ENCODE measurements around the gene SCAF4. TPM values are rescaled to one million over a fixed set of nuclear protein-coding genes. Genes with fewer than 3 reads are reported as not detected.
"Not testable (repeated sequence)": the region's sequence is repeated elsewhere in the genome, so short reads cannot be mapped to it uniquely, and the experiment has no call there.

Gene SCAF4
- total and polyA plus RNA-seq, 12 donors: 5.6 to 22.3 (median 20.3) TPM

- H3K27ac ChIP-seq: no peak overlapping the region
- no peak overlapping the region for H3K4me3 ChIP-seq
- ATAC-seq: no peak
- no peak for TF ChIP-seq CTCF (IDR thresholded peaks at IDR 0.05)
- intact Hi-C loops (cut with DNase I): loop anchor here in 1 of 10 donors (5.0 kb wide), 1 partner anchor 63 kb away; the partner anchor contains the start of gene SCAF4
- H3K9me3 ChIP-seq: no peaks in the 10 kb centered on the region
- peaks cover 0 to 29% (median 11%) of the 10 kb centered on the region in 9 donors for H3K4me1 ChIP-seq
- no peaks in the 10 kb centered on the region for H3K27me3 ChIP-seq
- WGBS, 2 donors: 84 to 89% methylated on average over 2 of the region's 2 CpGs
- DNase-seq: no peak
- peaks cover 0 to 88% (median 39%) of the 10 kb centered on the region in 9 donors for H3K36me3 ChIP-seq
Observed at GRCh38 chr21:31668651-31669491, 63.0 kb downstream of the SCAF4 start.

DNA sequence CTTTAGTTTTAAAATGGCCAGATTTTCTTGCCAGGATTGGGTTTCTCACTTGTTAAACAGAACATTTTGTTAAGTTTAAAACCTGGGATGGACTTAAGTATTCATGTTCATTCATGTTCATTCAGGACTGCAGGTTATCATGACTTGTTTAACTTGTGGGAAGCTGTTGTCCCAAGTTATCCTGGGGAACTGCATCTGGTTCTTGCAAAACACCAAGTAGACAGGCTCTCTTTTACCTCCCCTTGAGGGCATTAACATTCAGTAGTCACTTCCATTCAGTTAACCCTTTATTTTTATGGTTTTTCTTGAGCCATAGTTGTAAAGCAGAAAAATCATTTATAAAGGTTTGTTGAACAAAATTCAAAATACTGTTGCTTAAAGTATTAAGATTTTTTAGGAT is 64.3 kb downstream of the SCAF4 start:
- peaks cover 0 to 29% (median 20%) of the 10 kb centered on the region in 9 donors for H3K4me1 ChIP-seq
- no peak overlapping the region for H3K4me3 ChIP-seq
- ATAC-seq: no peak
- no peaks in the 10 kb centered on the region for H3K27me3 ChIP-seq
- H3K36me3 ChIP-seq: peaks cover 0 to 91% (median 40%) of the 10 kb centered on the region in 9 donors
- H3K9me3 ChIP-seq: no peaks in the 10 kb centered on the region
- DNase-seq: no peak
- H3K27ac ChIP-seq: no peak overlapping the region
- TF ChIP-seq CTCF (IDR thresholded peaks at IDR 0.05): no peak
- intact Hi-C loops (cut with DNase I): loop anchor here in 1 of 10 donors (5.0 kb wide), 1 partner anchor 65 kb away; the partner anchor contains the start of gene SCAF4

DNA sequence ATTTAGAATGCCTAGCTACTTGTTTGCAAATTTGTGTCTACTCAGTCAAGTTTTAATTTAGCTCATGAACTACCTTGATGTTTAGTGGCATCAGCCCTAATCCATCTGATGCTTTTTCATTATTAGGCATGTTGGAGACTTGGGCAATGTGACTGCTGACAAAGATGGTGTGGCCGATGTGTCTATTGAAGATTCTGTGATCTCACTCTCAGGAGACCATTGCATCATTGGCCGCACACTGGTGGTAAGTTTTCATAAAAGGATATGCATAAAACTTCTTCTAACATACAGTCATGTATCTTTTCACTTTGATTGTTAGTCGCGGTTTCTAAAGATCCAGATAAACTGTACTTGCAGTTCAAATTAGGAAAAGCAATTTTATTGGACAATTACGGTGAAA is 64.8 kb downstream of the SCAF4 start:
- ATAC-seq (no peak), DNase-seq (no peak)
- Histone ChIP-seq H3K9me3 (no peaks in the 10 kb centered on the region), H3K4me1 (peaks cover 0 to 32% (median 25%) of the 10 kb centered on the region in 9 donors), H3K27me3 (no peaks in the 10 kb centered on the region), H3K4me3 (no peak overlapping the region), H3K27ac (no peak overlapping the region), H3K36me3 (peaks cover 0 to 90% (median 40%) of the 10 kb centered on the region in 9 donors)
- intact Hi-C loops (cut with DNase I): loop anchor here in 1 of 10 donors (5.0 kb wide), 1 partner anchor 65 kb away; the partner anchor contains the start of gene SCAF4
- no peak for TF ChIP-seq CTCF (IDR thresholded peaks at IDR 0.05)
- WGBS, 2 donors: 90 to 92% methylated on average over 5 of the region's 5 CpGs

DNA sequence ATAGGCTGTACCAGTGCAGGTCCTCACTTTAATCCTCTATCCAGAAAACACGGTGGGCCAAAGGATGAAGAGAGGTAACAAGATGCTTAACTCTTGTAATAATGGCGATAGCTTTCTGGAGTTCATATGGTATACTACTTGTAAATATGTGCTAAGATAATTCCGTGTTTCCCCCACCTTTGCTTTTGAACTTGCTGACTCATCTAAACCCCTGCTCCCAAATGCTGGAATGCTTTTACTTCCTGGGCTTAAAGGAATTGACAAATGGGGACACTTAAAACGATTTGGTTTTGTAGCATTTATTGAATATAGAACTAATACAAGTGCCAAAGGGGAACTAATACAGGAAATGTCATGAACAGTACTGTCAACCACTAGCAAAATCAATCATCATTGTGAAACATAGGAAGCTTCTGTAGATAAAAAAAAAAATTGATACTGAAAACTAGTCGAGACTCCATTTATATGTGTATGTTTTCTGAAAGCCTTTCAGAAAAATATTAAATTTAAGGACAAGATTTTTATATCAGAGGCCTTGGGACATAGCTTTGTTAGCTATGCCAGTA is 65.4 kb downstream of the SCAF4 start:
- no peak for ATAC-seq
- peaks cover 3 to 38% (median 31%) of the 10 kb centered on the region in 9 donors for H3K4me1 ChIP-seq
- no peak for DNase-seq
- peaks cover 0 to 89% (median 35%) of the 10 kb centered on the region in 9 donors for H3K36me3 ChIP-seq
- intact Hi-C loops (cut with DNase I): loop anchor here in 1 of 10 donors (5.0 kb wide), 1 partner anchor 66 kb away; the partner anchor contains the start of gene SCAF4
- no peaks in the 10 kb centered on the region for H3K27me3 ChIP-seq
- no peak for TF ChIP-seq CTCF (IDR thresholded peaks at IDR 0.05)
- no peak overlapping the region for H3K27ac ChIP-seq
- WGBS, 2 donors: 81 to 86% methylated on average over 5 of the region's 5 CpGs
- H3K9me3 ChIP-seq: no peaks in the 10 kb centered on the region
- H3K4me3 ChIP-seq: no peak overlapping the region

DNA sequence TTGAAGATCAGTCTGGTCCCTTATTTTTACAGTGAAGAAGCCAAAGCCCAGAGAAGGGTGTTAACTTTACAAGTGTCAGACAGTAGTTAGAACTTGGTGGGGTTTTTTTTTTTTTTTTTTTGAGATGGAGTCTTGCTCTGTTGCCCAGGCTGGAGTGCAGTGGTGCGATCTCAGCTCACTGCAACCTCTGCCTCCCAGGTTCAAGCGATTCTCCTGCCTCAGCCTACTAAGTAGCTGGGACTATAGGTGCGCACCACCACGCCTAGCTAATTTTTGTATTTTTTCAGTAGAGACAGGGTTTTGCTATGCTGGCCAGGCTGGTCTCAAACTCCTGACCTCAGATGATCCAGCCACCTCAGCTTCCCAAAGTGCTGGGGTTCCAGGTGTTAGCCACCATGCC is 66.0 kb downstream of the SCAF4 start:
- intact Hi-C loops (cut with DNase I): loop anchor here in 1 of 10 donors (5.0 kb wide), 1 partner anchor 66 kb away; the partner anchor contains the start of gene SCAF4
- not testable (repeated sequence) for DNase-seq, ATAC-seq, H3K27me3 ChIP-seq, H3K9me3 ChIP-seq, H3K4me3 ChIP-seq, H3K27ac ChIP-seq
- Histone ChIP-seq H3K36me3 (peaks cover 0 to 86% (median 35%) of the 10 kb centered on the region in 9 donors), H3K4me1 (peaks cover 3 to 45% (median 37%) of the 10 kb centered on the region in 9 donors)
- 97 to 98% methylated on average over 3 to 4 of the region's 4 CpGs for WGBS, 2 donors

Data from heart right ventricle (tissue), 16 donors.